ENCODE results near the gene CD55.

CD55 gene

DNA sequence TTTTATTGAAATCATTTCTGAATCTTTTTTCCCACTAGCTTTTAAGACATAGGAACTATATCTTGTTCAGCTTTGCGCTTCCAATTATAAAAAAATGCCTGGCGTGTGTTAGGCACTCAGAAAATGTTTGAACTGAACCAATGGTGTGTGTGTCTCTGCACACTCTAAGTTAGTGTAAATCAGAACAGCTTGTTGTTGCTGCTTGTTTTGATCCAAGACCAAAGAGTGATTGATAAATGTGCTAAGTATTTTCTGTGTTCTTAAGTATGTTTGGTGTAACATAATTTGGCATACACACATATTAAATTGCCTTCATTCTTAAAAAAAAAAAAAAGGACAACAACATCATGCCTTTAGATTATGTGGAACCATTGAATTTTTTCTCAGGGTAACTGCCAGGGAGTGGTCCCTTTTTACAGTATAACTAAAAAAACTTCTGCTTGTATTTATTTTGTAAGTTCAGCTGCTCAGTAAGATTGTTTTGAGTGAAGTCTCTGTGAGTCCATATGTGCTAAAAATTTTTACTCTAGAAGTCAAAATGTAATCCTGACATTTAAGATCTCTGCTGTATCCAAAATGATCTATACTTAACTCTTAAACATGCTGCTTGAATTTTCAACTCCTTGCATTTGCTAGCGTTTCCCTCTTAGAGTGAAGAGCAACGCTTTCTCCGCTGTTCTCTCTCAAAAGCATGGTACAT, 8.7 kb downstream of the CD55 start:
- no peak for DNase-seq (ENCODE audit: low read depth in 2 of 2)

DNA sequence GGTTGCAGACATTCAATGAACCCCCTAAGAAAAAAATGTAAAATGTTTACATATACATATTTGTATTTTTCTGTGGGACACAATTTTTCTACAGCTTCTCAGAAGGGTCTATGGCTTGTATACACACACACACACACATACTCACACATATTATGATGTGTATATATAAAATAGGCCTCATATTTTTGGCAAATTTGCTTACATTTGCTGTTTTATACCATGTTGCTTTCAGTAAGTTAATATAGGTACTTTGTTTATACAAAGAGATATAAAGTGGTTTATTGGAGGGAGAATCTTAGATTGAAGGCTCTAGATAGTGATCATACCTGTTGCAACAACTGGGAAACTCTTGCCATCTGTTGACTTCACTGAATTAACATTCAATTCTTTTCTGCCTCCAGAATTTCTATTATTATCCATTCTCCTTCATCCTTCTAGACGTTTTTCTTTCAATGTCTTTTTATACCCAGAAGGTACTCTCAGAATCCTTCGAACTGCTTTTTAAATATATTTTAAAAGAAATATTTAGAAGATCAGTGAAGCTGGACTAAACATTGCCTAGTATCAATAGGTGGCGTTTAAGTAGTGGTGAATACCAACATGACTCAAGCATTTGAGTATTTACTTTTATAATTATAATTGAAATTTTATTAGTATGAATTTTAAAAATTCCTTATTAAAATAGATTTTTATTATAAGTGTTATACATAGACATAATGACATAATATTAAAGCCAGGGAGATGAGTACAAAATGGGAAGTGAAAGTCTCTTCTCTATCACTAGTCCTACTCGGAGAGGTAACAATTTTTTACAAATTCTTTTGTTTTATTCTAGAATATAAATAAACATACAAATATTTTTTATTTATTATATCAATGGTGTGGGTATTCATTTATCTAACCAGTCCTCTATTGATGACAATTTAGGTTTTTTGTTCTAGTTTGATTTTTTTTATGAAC, 10.2 kb downstream of the CD55 start:
- no peak for DNase-seq (ENCODE audit: low read depth in 2 of 2)

DNA sequence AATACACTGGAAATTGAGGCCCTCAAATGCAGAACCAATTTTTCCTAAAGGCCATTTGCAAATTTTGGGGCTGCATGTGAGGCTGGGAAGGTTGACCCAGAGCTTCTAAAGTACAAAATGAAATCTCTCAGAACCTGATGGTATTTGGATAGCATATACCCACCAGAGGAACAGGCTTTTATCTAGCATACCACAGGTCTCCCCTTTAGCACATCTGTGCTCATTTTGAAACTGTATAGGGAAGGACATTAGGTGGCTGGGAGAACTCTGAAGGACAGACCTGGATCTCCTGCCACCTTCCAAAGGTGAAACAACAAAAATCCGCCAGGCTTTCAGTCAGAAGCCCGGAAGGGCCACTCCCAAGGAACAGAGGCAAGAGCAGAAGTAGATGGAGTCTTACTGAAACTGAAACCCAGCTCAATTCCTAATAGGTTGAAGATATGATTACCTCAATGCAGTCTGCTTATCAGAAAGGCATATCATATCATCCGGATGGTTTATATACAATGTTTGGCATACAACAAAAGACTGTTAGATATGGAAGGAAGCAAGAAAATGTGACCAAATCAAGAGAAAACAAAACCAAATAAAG, 11.6 kb downstream of the CD55 start:
- DNase-seq (ENCODE audit: low read depth in 2 of 2): no peak

DNA sequence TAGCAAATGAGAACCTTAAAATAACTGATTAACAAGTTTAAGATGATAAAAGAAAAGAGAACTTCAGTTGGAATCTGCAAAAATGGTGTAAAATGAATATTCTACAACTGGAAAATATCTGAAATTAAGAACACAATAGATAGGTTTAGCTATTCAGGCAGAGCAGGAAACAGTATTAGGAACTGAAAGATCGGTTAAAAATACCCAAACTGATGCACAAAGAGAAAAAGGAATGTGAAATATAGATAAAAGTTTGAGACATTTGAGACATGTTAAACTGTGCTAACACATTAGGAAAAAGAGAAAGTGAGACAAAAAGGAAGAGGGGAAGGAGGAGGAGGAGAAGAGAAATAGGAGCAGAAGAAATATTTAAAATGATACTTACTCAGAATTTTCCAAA, 12.1 kb downstream of the CD55 start:
- no peak for DNase-seq (ENCODE audit: low read depth in 2 of 2)

- DNase-seq (ENCODE audit: low read depth in 2 of 2): no peak
Observed at GRCh38 chr1:207334337-207334736, 12.9 kb downstream of the CD55 start.

- no peak for DNase-seq (ENCODE audit: low read depth in 2 of 2)
Observed at GRCh38 chr1:207335138-207335537, 13.7 kb downstream of the CD55 start.

GRCh38 chr1:207335695-207336363, 14.4 kb downstream of the CD55 start:
- no peak for DNase-seq (ENCODE audit: low read depth in 2 of 2)

DNA sequence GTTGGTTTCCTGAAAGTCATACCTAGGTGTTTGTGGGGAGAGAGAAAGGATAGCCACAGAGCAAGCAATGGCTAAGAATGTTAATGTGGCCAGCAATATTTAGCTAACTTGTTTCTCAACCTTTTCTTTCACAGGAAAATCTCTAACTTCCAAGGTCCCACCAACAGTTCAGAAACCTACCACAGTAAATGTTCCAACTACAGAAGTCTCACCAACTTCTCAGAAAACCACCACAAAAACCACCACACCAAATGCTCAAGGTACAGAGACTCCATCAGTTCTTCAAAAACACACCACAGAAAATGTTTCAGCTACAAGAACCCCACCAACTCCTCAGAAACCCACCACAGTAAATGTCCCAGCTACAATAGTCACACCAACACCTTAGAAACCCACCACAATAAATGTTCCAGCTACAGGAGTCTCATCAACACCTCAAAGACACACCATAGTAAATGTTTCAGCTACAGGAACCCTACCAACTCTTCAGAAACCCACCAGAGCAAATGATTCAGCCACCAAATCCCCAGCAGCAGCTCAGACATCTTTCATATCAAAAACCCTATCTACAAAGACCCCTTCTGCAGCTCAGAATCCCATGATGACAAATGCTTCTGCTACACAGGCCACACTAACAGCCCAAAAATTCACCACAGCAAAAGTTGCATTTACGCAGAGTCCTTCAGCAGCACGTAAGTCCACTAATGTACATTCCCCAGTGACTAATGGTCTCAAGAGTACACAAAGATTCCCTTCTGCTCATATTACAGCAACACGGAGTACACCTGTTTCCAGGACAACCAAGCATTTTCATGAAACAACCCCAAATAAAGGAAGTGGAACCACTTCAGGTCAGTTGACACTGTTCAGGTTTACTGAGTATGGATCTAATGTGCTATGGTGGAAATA, 15.3 kb downstream of the CD55 start:
- no peak for DNase-seq (ENCODE audit: low read depth in 2 of 2)

- no peak for DNase-seq (ENCODE audit: low read depth in 2 of 2)
Observed at GRCh38 chr1:207342332-207342731, 20.9 kb downstream of the CD55 start.

GRCh38 chr1:207343675-207344074, 22.2 kb downstream of the CD55 start:
- no peak for DNase-seq (ENCODE audit: low read depth in 2 of 2)

DNA sequence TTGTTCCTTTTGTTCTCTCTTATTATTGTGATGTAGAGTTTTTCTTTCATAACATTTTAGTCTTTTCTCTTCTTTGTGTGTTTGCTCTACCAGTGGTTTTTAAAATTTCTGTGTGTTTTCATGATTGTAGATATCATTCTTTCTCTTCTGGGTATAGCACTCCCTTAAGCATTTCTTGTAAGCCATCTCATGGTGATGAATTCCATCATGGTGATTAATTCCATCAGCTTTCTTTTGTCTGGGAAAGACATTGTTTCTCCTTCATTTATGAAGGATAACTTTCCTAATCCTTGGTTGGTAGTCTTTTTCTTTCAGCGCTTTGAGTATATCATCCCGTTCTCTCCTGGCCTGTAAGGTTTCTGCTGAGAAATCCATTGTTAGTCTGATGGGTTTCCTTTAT, 22.7 kb downstream of the CD55 start:
- no peak for DNase-seq (ENCODE audit: low read depth in 2 of 2)

DNA sequence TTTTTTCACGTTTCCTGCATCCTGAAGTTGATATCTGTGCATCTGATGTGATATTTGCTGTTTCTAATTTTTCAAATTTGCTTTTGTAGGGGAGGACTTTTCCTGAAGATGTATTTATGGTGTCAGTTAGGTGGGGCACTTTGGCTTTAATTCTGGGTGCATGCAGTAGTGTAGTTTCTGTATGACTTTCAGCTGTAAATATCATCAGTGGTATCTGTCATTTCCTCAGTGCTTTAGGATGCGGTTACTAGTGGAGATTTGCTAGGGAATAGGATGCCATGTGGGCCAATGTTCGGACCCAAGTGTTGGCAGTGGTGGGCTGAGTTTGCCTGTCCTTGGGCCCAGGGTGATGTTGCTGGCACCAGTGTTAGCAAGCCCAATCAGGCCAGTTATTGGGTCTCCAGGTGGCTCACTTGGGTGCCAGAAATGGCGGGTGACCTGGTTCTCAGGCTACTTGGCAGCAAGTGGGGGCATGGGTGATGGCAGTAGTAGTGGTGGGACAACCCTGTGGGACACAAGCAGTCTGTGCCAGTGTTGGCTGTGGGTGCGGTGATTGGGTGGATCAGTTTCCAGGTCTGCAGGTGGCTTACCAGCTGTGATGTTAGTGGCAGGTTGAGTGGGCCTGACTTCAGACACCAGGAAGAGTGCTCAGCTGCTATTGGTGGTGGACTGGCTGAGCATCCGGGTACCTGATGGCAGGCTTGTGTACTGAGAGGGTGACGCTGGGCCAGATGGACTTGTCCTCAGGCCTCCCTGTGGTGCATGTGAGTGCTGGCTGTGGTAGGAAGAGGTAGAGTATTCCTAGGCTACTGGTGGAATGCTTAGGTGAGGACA, 24.4 kb downstream of the CD55 start:
- DNase-seq (ENCODE audit: low read depth in 2 of 2): no peak

GRCh38 chr1:207346513-207346912, 25.0 kb downstream of the CD55 start:
- DNase-seq (ENCODE audit: low read depth in 2 of 2): no peak

- no peak for DNase-seq (ENCODE audit: low read depth in 2 of 2)
Observed at GRCh38 chr1:207349979-207350378, 28.5 kb downstream of the CD55 start.

GRCh38 chr1:207352554-207352953, 31.1 kb downstream of the CD55 start:
- DNase-seq (ENCODE audit: low read depth in 2 of 2): no peak

- DNase-seq (ENCODE audit: low read depth in 2 of 2): no peak
Observed at GRCh38 chr1:207355060-207355459, 33.6 kb downstream of the CD55 start.

DNA sequence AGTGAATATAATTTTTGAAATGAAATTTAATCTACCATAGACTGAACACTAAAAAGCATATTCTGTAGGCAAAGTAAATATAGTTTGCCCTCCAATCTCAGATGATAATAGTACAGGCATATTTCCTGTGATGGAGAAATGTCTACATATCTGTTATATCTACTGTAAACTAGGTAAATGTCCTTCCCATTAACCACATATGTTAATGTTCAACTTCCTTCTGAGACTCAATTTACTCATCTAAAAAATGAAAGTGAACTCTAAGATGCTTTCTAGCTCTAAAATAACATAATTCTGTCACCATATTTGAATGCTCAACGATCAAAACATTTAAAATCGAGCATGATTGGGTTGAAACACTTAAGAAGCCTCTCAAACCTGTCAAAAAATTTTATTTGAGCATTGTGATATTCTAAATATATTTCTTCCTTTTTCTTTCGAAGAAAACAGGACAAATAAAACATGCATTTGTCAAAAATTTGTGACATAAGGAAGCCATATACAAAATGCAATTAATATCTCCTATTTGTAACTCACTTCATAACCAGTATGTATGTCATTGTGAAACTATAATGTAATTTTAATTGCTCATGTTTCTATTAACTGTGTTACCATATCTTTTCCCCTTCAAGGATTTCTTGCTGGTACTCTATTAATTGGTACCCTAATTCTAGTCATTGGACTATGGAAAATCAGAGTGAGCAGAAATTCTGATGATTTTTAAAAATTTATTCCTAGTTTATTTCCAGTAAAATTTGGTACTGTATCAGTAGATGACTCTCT, 34.2 kb downstream of the CD55 start:
- no peak for DNase-seq (ENCODE audit: low read depth in 2 of 2)

DNA sequence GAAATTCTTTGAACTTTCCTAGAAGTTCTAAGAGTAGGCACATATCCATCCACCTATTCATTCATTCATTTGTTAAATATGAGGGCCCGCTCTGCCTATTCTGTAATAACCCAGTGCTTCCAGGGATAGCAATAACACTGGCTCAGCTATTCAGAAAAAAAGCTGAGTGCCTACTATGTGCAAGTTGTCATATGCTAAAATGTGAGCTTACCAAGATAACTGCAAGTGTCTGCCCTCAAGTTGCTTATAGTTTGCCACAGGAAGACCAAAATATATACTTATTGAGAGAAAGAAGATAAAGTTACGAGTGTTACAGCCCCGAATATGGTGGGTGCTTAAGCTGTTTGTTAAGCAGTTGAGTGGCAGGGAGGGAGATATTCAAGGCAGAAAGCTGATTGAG, 39.6 kb downstream of the CD55 start:
- no peak for DNase-seq (ENCODE audit: low read depth in 2 of 2)

DNA sequence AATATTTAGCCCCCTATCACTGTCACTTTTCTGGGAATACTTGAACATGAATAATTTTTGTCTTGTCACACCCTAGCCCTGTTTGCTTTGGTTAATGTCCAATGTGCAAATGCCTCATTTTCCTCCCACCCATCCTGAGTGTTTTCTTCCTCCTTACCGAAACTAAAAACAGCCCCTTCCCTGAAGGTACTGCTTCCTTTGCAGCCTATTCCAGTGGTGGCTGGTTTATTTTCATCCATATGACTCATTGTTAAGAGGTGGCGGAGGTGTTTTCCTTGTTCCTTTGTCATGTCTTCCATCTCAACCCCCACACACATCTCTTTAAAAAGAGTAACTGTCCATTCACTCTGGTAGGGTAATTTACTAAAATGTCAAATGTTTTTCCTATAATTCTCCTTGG, 40.4 kb downstream of the CD55 start:
- DNase-seq (ENCODE audit: low read depth in 2 of 2): no peak
